NCI-H774 (cell line): ENCODE results near the gene DUSP2.

ENCODE experiments used
- DNase-seq: peaks from one replicate; lab custom pipeline; 2025; lab: John Stamatoyannopoulos, UW

DUSP2 gene

DNA sequence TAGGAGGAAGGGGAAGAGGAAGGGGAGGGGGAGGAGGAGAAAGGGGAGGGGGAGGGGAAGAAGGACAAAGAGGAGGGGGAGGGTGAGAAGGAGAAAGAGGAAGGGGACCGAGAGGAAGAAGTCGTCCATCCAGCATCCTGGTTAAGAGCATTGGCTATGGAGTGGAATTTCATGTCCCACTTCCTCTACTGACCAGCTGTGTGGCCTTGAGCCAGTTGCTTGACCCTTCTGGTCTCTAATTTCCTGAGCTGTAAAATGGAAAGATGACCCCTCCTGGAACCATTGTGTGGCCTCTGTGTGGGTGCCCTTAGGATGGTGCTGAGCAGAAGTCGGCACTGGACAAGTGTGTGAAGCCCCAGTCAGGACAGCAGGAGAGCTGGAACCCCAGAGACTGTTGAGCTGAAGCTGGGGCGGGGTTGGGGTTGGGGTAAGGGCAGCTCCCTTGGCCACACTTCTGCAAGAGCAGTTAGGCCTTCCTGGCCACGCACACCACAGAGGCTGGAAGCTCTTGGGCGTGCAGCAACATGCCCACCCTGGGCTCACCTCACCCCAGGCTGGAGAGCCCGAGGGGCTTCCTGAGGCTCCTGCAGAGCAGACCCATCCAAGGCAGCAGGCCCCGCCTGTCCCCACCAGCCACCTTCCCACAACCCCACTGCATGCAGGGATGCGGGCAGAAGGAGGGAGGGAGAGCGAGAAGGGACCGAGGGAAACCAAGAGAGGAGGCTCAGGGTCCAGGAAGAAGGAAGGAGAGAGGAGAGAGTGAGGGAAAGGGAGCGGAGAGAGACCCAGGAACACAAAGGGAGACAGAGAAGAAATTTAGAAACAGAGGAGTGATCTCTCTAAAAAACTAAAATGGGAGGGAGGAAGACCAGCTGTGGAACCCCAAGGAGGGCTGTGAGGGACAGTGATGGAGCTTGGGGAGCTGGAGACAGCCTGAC is 45.1 kb downstream of the DUSP2 start:
- DNase-seq: no peak

GRCh38 chr2:96098900-96099590 is 46.2 kb downstream of the DUSP2 start:
- DNase-seq: no peak

DNA sequence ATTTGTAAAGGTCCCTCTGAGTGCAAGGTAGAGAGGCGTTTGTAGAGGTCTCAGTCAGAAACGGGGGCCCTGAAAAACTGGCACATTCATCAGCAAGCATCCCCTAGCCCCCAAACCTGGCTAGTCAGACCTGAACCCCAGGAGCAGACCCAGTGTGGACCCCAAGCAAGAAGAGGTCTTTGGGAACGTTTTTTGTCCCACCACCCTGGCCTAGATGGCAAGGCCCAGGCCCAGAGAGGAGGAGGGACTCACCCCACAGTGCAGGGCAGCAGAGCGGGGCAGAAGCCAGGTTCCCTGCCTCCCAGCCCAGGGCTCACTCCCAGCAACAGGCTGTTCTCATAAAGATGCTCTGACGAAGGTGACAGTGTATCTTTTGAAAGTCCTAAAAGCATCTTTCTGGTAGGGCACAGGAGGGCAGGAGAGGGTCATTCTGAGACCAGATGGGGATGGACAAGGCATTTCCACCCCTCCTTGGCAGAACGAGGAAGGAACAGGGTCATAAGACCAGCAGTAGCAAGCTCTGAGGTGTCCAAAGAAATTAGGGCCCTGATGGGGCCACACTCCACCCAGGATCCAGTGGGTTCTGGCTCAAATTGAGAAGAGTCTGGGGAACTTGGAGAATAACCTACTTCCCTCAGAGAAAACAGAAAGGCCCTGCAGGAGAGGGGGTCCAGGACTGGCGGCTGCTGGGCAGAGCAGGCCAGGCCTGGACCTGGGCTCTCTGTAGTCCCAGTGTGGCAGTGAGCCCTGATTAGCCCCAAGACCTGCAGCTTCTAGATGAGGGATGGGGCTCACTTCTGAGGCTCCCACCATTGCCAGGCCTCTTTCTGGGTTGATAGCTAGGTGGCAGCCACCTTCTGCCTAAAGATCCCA is 47.1 kb downstream of the DUSP2 start:
- DNase-seq: no peak

GRCh38 chr2:96097441-96097840 is 47.8 kb downstream of the DUSP2 start:
- no peak for DNase-seq

DNA sequence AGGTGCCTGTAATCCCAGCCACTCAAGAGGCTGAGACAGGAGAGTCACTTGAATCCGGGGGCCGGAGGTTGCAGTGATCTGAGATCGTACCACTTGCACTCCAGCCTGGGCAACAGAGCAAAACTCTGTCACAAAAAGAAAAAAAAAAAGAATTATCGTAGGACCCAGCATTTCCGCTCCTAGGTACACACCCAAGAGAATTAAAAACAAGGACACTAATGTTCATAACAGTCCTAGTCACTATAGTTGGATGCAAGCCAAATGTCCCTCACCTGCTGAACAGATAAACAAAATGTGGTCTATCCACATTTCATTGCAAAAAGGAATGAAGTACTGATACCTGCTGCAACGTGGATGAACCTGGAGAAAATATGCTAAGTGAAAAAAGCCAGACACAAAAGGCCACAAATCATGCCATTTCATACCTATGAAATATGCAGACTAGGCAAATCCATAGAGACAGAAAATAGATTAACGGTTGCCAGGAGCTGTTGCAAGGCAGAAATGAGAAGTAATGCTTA is 50.1 kb downstream of the DUSP2 start:
- peak; percentile 12 for DNase-seq

- no peak for DNase-seq
Measured at GRCh38 chr2:96093528-96093927, 51.7 kb downstream of the DUSP2 start.
